B cell (primary cell): ENCODE data around the gene TRMU.

Source experiments
- CTCF ChIP-seq: fragments of 200-600 bp; IDR thresholded peaks from one replicate; pipeline ENCODE4 v1.8.0; 2022; ENCODE audit warnings: antibody characterized with exemption, mild to moderate bottlenecking
- EZH2 ChIP-seq: IDR thresholded peaks from 2 replicates; pipeline ENCODE4 v1.6.1; 2012; ENCODE audit warnings: borderline replicate concordance, low read depth, mild to moderate bottlenecking, moderate library complexity, low read length; ENCODE audit not compliant: insufficient read depth, poor library complexity, severe bottlenecking

DNA sequence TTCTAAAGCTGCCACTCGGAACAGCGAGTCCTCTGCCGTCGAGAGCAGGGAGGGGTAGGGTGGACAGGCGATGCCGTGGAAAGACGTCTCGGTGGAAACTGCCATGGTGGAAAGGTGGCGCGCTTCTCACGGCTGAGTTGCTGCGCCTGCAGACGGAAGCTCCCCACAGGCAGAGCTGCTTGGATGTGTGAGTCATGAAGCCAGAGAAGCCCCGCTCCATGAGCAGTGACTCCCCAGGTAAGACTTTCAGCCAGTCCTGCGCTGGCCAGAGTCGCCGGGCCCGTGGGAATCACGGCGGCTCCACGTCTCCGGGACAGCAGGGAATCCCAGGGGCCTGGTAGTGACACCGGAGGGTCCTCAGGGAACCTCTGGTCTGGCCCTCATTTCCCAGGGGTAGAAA lies 4.0 kb upstream of the TRMU start:
- no peak for TF ChIP-seq CTCF
- no peak for TF ChIP-seq EZH2
